SK-N-SH (cell line): ENCODE results near the gene CSTPP1.

Experiments used
- ELF1 ChIP-seq: IDR thresholded peaks from 2 replicates; pipeline ENCODE4 v1.4.0; 2012
- EP300 ChIP-seq, 2 experiments: IDR thresholded peaks; 2 replicates each; pipeline versions ENCODE4 v1.4.0 to v1.6.1; 2012; ENCODE audit warnings: borderline replicate concordance in 1 of 2, low read depth in 1 of 2, low read length in 1 of 2
- NRF1 ChIP-seq: IDR thresholded peaks from 2 replicates; pipeline ENCODE4 v1.6.1; 2012; ENCODE audit warnings: low read depth, mild to moderate bottlenecking, low read length
- POLR2AphosphoS5 ChIP-seq: IDR thresholded peaks from 2 replicates; pipeline ENCODE4 v1.6.1; 2012; ENCODE audit warnings: low read depth, low read length
- RAD21 ChIP-seq: IDR thresholded peaks from 2 replicates; pipeline ENCODE4 v1.6.1; 2012; ENCODE audit warnings: mild to moderate bottlenecking, low read length
- SIN3A ChIP-seq: IDR thresholded peaks from 2 replicates; pipeline ENCODE4 v1.6.1; 2012; ENCODE audit warnings: low read depth, mild to moderate bottlenecking, low read length, moderate library complexity, borderline replicate concordance
- YY1 ChIP-seq: IDR thresholded peaks from 2 replicates; pipeline ENCODE4 v1.4.0; 2012; ENCODE audit warnings: low read depth, mild to moderate bottlenecking
- TF ChIP-seq, protein P1 (sequence below): fragments of 200-600 bp; sonication (generic); IDR thresholded peaks from 2 replicates; pipeline ENCODE4 v1.6.1; 2017; ENCODE audit warnings: antibody characterized with exemption, mild to moderate bottlenecking, moderate library complexity
- TF ChIP-seq, protein P2 (sequence below): IDR thresholded peaks from 2 replicates; pipeline ENCODE4 v1.4.0; 2012; ENCODE audit warnings: low read depth

GRCh38 chr11:46979358-46979757, 42.8 kb downstream of the CSTPP1 start:
- TF ChIP-seq, protein P1, sequence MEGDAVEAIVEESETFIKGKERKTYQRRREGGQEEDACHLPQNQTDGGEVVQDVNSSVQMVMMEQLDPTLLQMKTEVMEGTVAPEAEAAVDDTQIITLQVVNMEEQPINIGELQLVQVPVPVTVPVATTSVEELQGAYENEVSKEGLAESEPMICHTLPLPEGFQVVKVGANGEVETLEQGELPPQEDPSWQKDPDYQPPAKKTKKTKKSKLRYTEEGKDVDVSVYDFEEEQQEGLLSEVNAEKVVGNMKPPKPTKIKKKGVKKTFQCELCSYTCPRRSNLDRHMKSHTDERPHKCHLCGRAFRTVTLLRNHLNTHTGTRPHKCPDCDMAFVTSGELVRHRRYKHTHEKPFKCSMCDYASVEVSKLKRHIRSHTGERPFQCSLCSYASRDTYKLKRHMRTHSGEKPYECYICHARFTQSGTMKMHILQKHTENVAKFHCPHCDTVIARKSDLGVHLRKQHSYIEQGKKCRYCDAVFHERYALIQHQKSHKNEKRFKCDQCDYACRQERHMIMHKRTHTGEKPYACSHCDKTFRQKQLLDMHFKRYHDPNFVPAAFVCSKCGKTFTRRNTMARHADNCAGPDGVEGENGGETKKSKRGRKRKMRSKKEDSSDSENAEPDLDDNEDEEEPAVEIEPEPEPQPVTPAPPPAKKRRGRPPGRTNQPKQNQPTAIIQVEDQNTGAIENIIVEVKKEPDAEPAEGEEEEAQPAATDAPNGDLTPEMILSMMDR = no peak
- TF ChIP-seq POLR2AphosphoS5 = no peak
- no peak for TF ChIP-seq ELF1
- TF ChIP-seq, protein P2, sequence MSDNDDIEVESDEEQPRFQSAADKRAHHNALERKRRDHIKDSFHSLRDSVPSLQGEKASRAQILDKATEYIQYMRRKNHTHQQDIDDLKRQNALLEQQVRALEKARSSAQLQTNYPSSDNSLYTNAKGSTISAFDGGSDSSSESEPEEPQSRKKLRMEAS = no peak
- TF ChIP-seq RAD21 = no peak
- TF ChIP-seq EP300 (IDR thresholded peaks at IDR 0.05; ENCODE audit: borderline replicate concordance in 1 of 2, low read depth in 1 of 2, low read length in 1 of 2) = no peak
- no peak for TF ChIP-seq YY1
- no peak for TF ChIP-seq SIN3A
- no peak for TF ChIP-seq NRF1
